Uterus (tissue), 2 donors: ENCODE results near the gene KARS1.

Source experiments
- POLR2A ChIP-seq, 2 donors: fragments of 450-650 bp; IDR thresholded peaks; one replicate each; pipeline ENCODE4 v1.6.1; 2016; ENCODE audit warnings: antibody characterized with exemption in 2 of 2, mild to moderate bottlenecking in 1 of 2, moderate library complexity in 1 of 2
- TF ChIP-seq, protein P1 (sequence below), 4 experiments: fragments of 200-600 bp in 2 of 4; fragments of 450-650 bp in 2 of 4; sonication (generic) in 2 of 4; IDR thresholded peaks; one replicate each; pipeline ENCODE4 v1.5.1; 2016 to 2019; ENCODE audit warnings: antibody characterized with exemption in 4 of 4, mild to moderate bottlenecking in 2 of 4, moderate library complexity in 1 of 4

DNA sequence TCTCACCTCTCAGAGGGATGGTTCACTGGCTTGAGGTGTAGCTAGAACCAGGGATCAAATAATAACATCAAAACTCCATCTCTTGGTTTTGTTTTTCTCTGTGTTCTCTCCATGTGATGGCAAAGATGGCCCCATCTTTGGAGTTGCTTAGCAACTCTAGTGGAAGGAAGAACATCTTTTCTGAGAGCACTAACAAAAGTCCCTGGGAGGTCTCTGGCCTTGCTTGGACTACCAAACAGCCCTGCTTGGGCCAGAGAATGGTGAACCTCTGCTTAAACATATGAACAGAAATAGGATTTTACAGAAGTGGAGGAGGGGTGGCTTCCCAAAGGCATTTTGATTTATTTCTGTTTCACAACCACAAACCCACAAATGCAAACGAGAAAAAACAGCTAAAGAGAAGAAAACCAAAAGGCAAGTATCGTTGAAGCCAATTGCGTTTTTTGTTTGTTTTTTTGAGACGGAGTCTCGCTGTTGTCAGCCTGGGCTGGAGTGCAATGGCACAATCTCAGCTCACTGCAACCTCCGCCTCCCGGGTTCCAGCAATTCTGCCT is 68.1 kb downstream of the KARS1 start:
- TF ChIP-seq, protein P1, sequence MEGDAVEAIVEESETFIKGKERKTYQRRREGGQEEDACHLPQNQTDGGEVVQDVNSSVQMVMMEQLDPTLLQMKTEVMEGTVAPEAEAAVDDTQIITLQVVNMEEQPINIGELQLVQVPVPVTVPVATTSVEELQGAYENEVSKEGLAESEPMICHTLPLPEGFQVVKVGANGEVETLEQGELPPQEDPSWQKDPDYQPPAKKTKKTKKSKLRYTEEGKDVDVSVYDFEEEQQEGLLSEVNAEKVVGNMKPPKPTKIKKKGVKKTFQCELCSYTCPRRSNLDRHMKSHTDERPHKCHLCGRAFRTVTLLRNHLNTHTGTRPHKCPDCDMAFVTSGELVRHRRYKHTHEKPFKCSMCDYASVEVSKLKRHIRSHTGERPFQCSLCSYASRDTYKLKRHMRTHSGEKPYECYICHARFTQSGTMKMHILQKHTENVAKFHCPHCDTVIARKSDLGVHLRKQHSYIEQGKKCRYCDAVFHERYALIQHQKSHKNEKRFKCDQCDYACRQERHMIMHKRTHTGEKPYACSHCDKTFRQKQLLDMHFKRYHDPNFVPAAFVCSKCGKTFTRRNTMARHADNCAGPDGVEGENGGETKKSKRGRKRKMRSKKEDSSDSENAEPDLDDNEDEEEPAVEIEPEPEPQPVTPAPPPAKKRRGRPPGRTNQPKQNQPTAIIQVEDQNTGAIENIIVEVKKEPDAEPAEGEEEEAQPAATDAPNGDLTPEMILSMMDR (IDR thresholded peaks at IDR 0.05) = no peak
- TF ChIP-seq POLR2A (IDR thresholded peaks at IDR 0.05) = no peak
